Breast epithelium (tissue), 3 donors: ENCODE results near the gene GCH1.

Source experiments
- CTCF ChIP-seq, 3 donors: fragments of 450-650 bp; IDR thresholded peaks; one replicate each; pipeline ENCODE4 v1.5.1; 2016 to 2017; ENCODE audit warnings: antibody characterized with exemption in 3 of 3, mild to moderate bottlenecking in 3 of 3, moderate library complexity in 3 of 3
- POLR2AphosphoS5 ChIP-seq, 3 donors: sonication (generic); formaldehyde crosslinking; IDR thresholded peaks; one replicate each; pipeline ENCODE4 v1.6.1; 2017; ENCODE audit warnings: antibody characterized with exemption in 3 of 3

- no peak for TF ChIP-seq POLR2AphosphoS5 (IDR thresholded peaks at IDR 0.05)
- no peak for TF ChIP-seq CTCF (IDR thresholded peaks at IDR 0.05)
Observed at GRCh38 chr14:54927551-54927950, 24.9 kb upstream of the GCH1 start.
